HAP-1 (cell line): ENCODE results near the gene MT1F.

Experiments
- DNase-seq, 2 experiments: peaks; one replicate each; pipeline ENCODE4 v3.0.0-alpha.2; 2016 to 2020; ENCODE audit warnings: low spot score in 2 of 2
- H3K27me3 ChIP-seq: fragments of 250-450 bp; sonication (Bioruptor Pico); 2 replicates; pipeline ENCODE4 v1.5.1; 2020; ENCODE audit warnings: low read depth, mild to moderate bottlenecking, moderate library complexity
- H3K36me3 ChIP-seq: fragments of 250-450 bp; sonication (Bioruptor Pico); replicated peaks from 2 replicates; pipeline ENCODE4 v1.5.1; 2020; ENCODE audit warnings: mild to moderate bottlenecking
- H3K4me1 ChIP-seq: fragments of 250-450 bp; sonication (Bioruptor Pico); 2 replicates; pipeline ENCODE4 v1.5.1; 2020; ENCODE audit warnings: mild to moderate bottlenecking
- H3K4me3 ChIP-seq: fragments of 250-450 bp; sonication (Bioruptor Pico); 2 replicates; pipeline ENCODE4 v1.5.1; 2020; ENCODE audit warnings: mild to moderate bottlenecking, moderate library complexity
- H3K9me3 ChIP-seq: fragments of 250-450 bp; sonication (Bioruptor Pico); 2 replicates; pipeline ENCODE4 v1.5.1; 2020; ENCODE audit warnings: mild to moderate bottlenecking, moderate library complexity
- in situ Hi-C: fragments of 300-500 bp; cut with MboI; formaldehyde crosslinking; loops from 3 replicates; pipeline ENCODE4 v1.14.3; 2020; ENCODE audit warnings: low sequenced_read_pairs, inconsistent platforms, mixed read lengths

MT1F gene

GRCh38 chr16:56679818-56680217 is 22.1 kb downstream of the MT1F start:
- Histone ChIP-seq H3K4me1 (peaks cover 4% of the 10 kb centered on the region), H3K9me3 (no peaks in the 10 kb centered on the region), H3K27me3 (no peaks in the 10 kb centered on the region), H3K4me3 (no peak overlapping the region), H3K36me3 (no peaks in the 10 kb centered on the region; the same call in 1 of the 2 replicates)
- DNase-seq = no peak
- in situ Hi-C loops = no loop called here

DNA sequence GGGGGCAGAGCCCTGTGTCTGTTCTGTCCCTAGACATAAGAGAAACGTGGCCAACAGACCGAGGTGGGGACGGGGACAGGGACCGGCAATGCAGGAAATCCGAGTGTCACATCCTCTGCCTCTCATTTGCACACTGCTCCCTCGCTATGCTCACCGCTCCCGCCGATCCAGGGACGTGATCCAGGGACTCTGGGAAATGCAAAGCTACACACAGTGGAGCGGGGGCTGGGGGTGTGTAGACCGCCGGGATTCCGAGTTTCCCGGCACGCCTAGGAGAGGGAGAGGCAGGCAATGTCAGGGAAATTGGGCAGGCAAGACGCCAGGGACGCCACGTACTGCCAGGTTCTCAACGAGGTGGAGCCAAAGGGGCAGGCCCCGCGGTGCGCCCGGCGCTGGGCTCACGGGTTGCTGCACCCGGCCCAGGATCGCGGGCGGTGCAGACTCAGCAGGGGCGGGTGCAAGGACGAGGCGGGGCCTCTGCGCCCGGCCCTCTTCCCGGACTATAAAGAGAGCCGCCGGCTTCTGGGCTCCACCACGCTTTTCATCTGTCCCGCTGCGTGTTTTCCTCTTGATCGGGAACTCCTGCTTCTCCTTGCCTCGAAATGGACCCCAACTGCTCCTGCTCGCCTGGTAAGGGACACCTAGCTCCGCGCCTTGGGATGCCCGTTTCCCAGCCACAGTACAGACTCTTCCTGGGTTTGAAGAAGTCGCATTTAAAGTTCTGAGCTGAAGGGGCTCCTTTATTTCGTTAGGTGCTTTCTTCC is 24.4 kb downstream of the MT1F start, which contains the start of gene MT1X:
MT1X (plus strand) TSS at position 532 of the 764 bp plus-strand sequence; CDS start at position 603, 71 bp downstream.
- H3K4me1 ChIP-seq = peaks cover 4% of the 10 kb centered on the region; the same call in 1 of the 2 replicates
- no peaks in the 10 kb centered on the region; the same call in 1 of the 2 replicates for H3K36me3 ChIP-seq
- H3K4me3 ChIP-seq = peak within 1 kb of the TSS; percentile 46
- in situ Hi-C loops = no loop called here
- no peaks in the 10 kb centered on the region for H3K27me3 ChIP-seq
- DNase-seq = peak; percentile 88 to 94
- no peaks in the 10 kb centered on the region for H3K9me3 ChIP-seq

DNA sequence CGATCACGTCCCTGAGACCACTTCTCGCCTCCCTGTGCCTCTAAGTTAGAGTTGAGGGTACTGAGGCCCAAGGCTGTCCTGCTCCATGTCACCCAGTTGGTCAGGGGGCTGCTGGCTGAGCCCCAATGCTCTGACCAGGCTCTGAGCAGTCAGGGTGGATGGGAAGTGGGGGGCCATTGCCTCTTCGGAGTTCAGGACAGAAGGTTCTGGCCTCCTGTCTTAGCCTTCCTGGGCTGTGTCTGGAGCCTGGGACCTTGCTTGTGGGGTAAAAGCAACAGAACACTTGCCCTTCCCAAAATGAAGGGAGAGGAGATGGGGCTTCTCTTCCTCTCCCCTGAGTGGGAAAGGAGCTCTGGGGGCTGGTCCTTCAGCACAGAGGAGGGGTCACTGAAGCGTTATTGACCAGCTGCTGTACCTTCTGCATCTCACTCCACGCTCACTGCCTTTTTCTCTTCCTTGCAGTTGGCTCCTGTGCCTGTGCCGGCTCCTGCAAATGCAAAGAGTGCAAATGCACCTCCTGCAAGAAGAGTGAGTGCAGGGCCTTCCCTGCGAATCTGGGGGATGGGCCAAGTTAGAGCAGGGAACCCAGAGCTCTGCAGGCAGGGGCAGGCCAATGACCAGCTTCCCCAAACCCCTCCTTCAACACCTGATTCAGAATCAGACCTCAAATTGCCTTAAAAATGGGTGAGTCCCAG is 25.1 kb downstream of the MT1F start:
- Histone ChIP-seq H3K4me1 (peaks cover 4% of the 10 kb centered on the region; the same call in 1 of the 2 replicates), H3K36me3 (no peaks in the 10 kb centered on the region; the same call in 1 of the 2 replicates), H3K27me3 (no peaks in the 10 kb centered on the region), H3K9me3 (no peaks in the 10 kb centered on the region), H3K4me3 (peak overlapping the region; percentile 46)
- peak; percentile 11 to 40 for DNase-seq
- in situ Hi-C loops = no loop called here

- H3K9me3 ChIP-seq = no peaks in the 10 kb centered on the region
- H3K4me1 ChIP-seq = peaks cover 4% of the 10 kb centered on the region; the same call in 1 of the 2 replicates
- DNase-seq = no peak
- H3K4me3 ChIP-seq = peak overlapping the region; percentile 46
- in situ Hi-C loops = no loop called here
- no peaks in the 10 kb centered on the region for H3K27me3 ChIP-seq
- H3K36me3 ChIP-seq = no peaks in the 10 kb centered on the region; the same call in 1 of the 2 replicates
Measured at GRCh38 chr16:56683424-56684172, 25.8 kb downstream of the MT1F start.

DNA sequence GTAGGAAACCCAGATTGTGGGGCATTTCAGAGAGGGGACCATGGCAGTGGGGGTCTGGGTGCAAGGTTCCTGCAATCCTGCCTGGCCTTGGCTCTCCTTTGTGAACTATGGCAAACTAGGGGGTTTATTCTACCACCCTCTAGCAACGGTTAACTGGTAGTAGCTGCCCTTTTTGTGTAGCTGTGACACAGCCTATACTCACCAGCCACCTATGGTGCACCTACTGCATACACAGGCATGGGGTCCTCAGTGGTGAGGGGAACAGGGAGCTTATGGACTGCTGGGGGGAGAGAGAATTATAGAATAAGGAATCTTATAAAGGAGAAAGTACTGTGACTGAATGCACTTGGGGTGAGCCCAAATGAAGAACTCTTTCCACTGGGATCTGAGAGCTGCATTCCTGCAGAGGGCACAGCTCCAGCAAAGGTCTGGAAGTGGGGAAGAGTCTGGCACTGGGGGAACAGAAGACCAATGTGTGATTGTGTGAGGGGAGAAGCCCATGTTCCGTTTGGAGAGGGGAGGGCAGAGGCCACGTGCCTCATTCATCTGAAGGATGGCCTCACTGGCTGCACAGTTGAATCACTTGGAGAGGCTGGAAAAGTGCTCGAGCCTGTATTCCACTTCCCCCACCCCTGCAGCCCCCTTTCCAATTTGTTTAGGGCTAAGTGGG is 26.6 kb downstream of the MT1F start:
- Histone ChIP-seq H3K36me3 (no peaks in the 10 kb centered on the region; the same call in 1 of the 2 replicates), H3K27me3 (no peaks in the 10 kb centered on the region), H3K4me1 (peaks cover 4% of the 10 kb centered on the region; the same call in 1 of the 2 replicates), H3K4me3 (no peak overlapping the region), H3K9me3 (no peaks in the 10 kb centered on the region)
- DNase-seq = no peak
- in situ Hi-C loops = no loop called here

- in situ Hi-C loops = no loop called here
- Histone ChIP-seq H3K4me3 (no peak overlapping the region), H3K4me1 (peaks cover 4% of the 10 kb centered on the region; the same call in 1 of the 2 replicates), H3K9me3 (no peaks in the 10 kb centered on the region), H3K27me3 (no peaks in the 10 kb centered on the region), H3K36me3 (no peaks in the 10 kb centered on the region; the same call in 1 of the 2 replicates)
- no peak for DNase-seq
Measured at GRCh38 chr16:56684926-56685590, 27.3 kb downstream of the MT1F start.

- Histone ChIP-seq H3K36me3 (no peaks in the 10 kb centered on the region; the same call in 1 of the 2 replicates), H3K4me1 (peaks cover 1% of the 10 kb centered on the region), H3K27me3 (no peaks in the 10 kb centered on the region), H3K9me3 (no peaks in the 10 kb centered on the region), H3K4me3 (no peak overlapping the region)
- in situ Hi-C loops = no loop called here
- DNase-seq = no peak
Measured at GRCh38 chr16:56686758-56687157, 29.0 kb downstream of the MT1F start.

DNA sequence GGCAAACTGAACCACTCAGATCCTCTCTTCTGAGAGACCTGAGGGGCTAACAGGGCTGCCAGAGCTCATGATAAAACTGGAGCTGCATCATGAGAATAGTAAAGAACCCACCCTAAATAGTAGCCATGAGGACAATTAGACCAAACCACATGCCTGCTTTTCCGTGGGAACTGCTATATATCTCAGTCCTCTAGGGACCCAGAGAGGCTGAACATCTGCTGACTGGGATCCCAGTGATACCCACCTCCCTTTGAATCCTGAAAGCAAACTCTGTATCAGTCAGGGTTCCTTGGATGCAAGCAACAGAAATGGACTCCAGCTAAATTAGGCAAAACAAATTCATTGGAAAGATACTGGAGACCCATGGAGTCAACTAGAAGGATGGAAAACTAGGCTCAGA is 31.0 kb downstream of the MT1F start:
- Histone ChIP-seq H3K36me3 (no peaks in the 10 kb centered on the region), H3K9me3 (no peaks in the 10 kb centered on the region), H3K4me3 (no peak overlapping the region), H3K4me1 (no peaks in the 10 kb centered on the region; the same call in 1 of the 2 replicates), H3K27me3 (no peaks in the 10 kb centered on the region)
- in situ Hi-C loops = no loop called here
- DNase-seq = no peak

GRCh38 chr16:56689171-56689570 is 31.4 kb downstream of the MT1F start:
- Histone ChIP-seq H3K4me1 (no peaks in the 10 kb centered on the region; the same call in 1 of the 2 replicates), H3K36me3 (no peaks in the 10 kb centered on the region), H3K4me3 (no peak overlapping the region), H3K27me3 (no peaks in the 10 kb centered on the region), H3K9me3 (no peaks in the 10 kb centered on the region)
- in situ Hi-C loops = no loop called here
- DNase-seq = no peak

DNA sequence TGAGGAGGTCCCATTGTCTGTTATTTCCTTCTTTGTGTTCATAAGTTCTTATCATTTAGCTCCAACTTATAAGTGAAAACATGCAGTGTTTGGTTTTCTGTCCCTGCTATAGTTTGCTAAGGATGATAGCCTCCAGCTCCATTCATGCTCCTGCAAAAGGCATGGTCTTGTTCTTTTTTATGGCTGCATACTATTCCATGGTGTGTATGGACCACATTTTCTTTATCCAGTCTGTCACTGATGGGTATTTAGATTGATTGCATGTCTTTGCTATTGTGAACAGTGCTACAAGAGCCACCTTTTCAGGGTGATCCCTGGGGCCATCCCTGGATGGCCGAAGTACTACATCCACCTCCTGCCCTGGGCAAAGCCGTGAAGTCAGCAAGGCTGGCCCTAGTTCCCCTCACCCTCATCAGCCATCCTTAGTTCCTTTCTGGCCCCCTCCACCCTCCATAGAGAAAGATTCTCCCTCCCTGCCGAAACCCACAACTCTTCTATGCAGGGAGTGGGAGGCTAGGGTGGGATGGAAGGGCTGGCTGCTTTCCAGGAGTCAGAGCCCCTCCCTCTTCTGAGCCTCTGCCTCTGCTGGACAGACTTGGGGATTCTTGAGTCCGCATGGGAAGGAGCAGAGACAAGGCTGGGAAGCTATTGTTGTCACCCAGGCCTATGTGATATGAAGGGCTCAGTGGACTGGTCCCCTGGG is 32.8 kb downstream of the MT1F start:
- H3K4me1 ChIP-seq = no peaks in the 10 kb centered on the region; the same call in 1 of the 2 replicates
- in situ Hi-C loops = no loop called here
- no peaks in the 10 kb centered on the region for H3K36me3 ChIP-seq
- H3K9me3 ChIP-seq = no peaks in the 10 kb centered on the region
- no peak for DNase-seq
- H3K27me3 ChIP-seq = no peaks in the 10 kb centered on the region
- H3K4me3 ChIP-seq = no peak overlapping the region

DNA sequence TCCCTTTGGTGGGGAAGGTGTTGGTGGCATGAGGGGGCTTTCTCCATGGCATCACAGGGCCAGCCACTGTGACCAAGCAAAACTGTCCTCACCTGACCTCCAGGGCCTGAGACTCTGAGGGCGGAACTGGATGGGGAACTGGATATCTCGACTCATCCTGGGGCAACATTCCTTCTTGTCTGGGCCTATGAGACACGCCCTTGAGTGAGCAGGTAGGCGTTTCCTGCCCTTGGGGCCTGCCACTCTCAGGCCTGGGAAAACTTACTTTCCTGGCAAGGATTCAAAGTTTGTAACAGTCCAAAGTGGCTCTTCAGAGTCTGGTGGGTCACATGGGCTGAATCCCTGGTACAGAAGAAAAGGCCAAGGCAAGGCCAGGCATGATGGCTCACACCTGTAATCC is 34.1 kb downstream of the MT1F start:
- no peaks in the 10 kb centered on the region for H3K36me3 ChIP-seq
- no peaks in the 10 kb centered on the region for H3K27me3 ChIP-seq
- DNase-seq = peak in 1 of 2 experiments; percentile 48
- in situ Hi-C loops = no loop called here
- H3K4me1 ChIP-seq = no peaks in the 10 kb centered on the region; the same call in 1 of the 2 replicates
- no peak overlapping the region for H3K4me3 ChIP-seq
- no peaks in the 10 kb centered on the region for H3K9me3 ChIP-seq

DNA sequence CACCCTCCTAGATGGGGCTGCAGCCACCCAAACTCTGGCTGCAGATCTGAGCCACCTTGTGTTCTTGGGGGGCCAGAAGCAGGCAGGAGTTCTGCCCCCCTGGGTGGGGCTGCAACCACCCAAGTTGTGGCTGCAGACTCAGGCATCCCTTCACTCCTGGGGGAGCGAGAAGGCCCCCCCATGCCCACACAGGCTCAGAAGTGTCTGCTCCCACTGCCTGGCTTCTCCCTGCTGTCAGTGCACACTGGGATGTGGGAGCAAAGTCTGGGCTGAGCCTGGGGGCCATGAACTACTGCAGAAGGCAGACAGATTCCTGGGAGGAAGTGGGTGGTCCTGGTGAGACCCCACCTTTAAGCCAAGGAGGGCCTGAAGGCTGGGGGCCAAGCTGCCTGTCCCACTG is 37.5 kb downstream of the MT1F start:
- Histone ChIP-seq H3K4me1 (no peaks in the 10 kb centered on the region; the same call in 1 of the 2 replicates), H3K27me3 (no peaks in the 10 kb centered on the region), H3K36me3 (no peaks in the 10 kb centered on the region), H3K4me3 (no peak overlapping the region), H3K9me3 (no peaks in the 10 kb centered on the region)
- DNase-seq = no peak
- in situ Hi-C loops = no loop called here
